Mesendoderm (in vitro differentiated cells): Measurements from ENCODE around the gene PPM1E. TPM values are rescaled to one million over a fixed set of nuclear protein-coding genes. Genes with fewer than 3 reads are reported as not detected.

Source experiments
- DNase-seq: peaks from one replicate; pipeline ENCODE4 v3.0.0; 2013
- H2AK5ac ChIP-seq: 2 replicates; pipeline ENCODE4 v1.6.1; 2013; ENCODE audit warnings: low read length, inconsistent platforms
- H2BK120ac ChIP-seq: 2 replicates; pipeline ENCODE4 v1.6.1; 2013; ENCODE audit warnings: low read depth, mild to moderate bottlenecking, low read length, moderate library complexity, mixed read lengths
- H2BK15ac ChIP-seq: replicated peaks from 2 replicates; pipeline ENCODE4 v1.6.1; 2013; ENCODE audit warnings: low read depth, mild to moderate bottlenecking, moderate library complexity
- H2BK5ac ChIP-seq: 2 replicates; pipeline ENCODE4 v1.6.1; 2013; ENCODE audit warnings: low read length, inconsistent platforms
- H3K18ac ChIP-seq: 2 replicates; pipeline ENCODE4 v1.6.1; 2013; ENCODE audit warnings: mild to moderate bottlenecking, low read length, mixed read lengths
- H3K23ac ChIP-seq: one replicate; pipeline ENCODE4 v1.6.1; 2013; ENCODE audit warnings: low read length
- H3K27ac ChIP-seq: 2 replicates; pipeline ENCODE4 v1.5.1; 2013; ENCODE audit warnings: low read depth, mild to moderate bottlenecking, inconsistent platforms, low read length, moderate library complexity
- H3K27me3 ChIP-seq: 2 replicates; pipeline ENCODE4 v1.6.1; 2013; ENCODE audit warnings: low read length, control low read depth, mild to moderate bottlenecking, inconsistent platforms; ENCODE audit not compliant: insufficient read depth, poor library complexity
- H3K36me3 ChIP-seq: 2 replicates; pipeline ENCODE4 v1.6.1; 2013; ENCODE audit warnings: low read length, inconsistent platforms; ENCODE audit not compliant: control insufficient read depth, insufficient read depth
- H3K4ac ChIP-seq: one replicate; pipeline ENCODE4 v1.6.1; 2013; ENCODE audit warnings: low read depth, mild to moderate bottlenecking, low read length, moderate library complexity
- H3K4me1 ChIP-seq: 2 replicates; pipeline ENCODE4 v1.6.1; 2013; ENCODE audit warnings: low read depth, low read length, inconsistent platforms; ENCODE audit not compliant: control insufficient read depth
- H3K4me2 ChIP-seq: 2 replicates; pipeline ENCODE4 v1.6.1; 2013; ENCODE audit warnings: low read length
- H3K4me3 ChIP-seq: 2 replicates; pipeline ENCODE4 v1.5.1; 2013; ENCODE audit warnings: mild to moderate bottlenecking, low read length
- H3K56ac ChIP-seq: one replicate; pipeline ENCODE4 v1.6.1; 2013; ENCODE audit warnings: low read length
- H3K79me1 ChIP-seq: 2 replicates; pipeline ENCODE4 v1.6.1; 2013; ENCODE audit warnings: low read length, inconsistent platforms
- H3K79me2 ChIP-seq: 2 replicates; pipeline ENCODE4 v1.6.1; 2013; ENCODE audit warnings: mild to moderate bottlenecking, low read length; ENCODE audit not compliant: control insufficient read depth, insufficient read depth
- H3K9ac ChIP-seq: 2 replicates; pipeline ENCODE4 v1.6.1; 2013; ENCODE audit warnings: low read length, inconsistent platforms
- H4K5ac ChIP-seq: one replicate; pipeline ENCODE4 v1.6.1; 2013; ENCODE audit warnings: low read length
- H4K8ac ChIP-seq: one replicate; pipeline ENCODE4 v1.6.1; 2013; ENCODE audit warnings: low read depth, mild to moderate bottlenecking, control low read depth, low read length, moderate library complexity
- WGBS: extraction: QIAGEN DNeasy Blood & Tissue Kit; methylation state at CpG from one replicate; pipeline ENCODE4 v1.1.7; 2013; ENCODE audit warnings: low lambda C conversion rate, missing lambda C conversion rate; ENCODE audit not compliant: insufficient coverage; ENCODE audit errors: extremely low coverage; 5-methylcytosine and 5-hydroxymethylcytosine counted together
- polyA plus RNA-seq, 2 experiments: library from polyadenylated mRNA; stranded (reverse); fragments of 200-250 nt; gene quantifications; one replicate each; pipeline ENCODE4 v1.2.3, GENCODE V29; 2013

The PPM1E gene
- polyA plus RNA-seq (2013, experiment 1 of 2) = 1.4 TPM
- 1.4 TPM for polyA plus RNA-seq (2013, experiment 2 of 2)

GRCh38 chr17:58755577-58756245 is at the start of gene PPM1E:
PPM1E (plus strand) TSS chr17:58755854.
- Histone ChIP-seq H3K36me3 (no peaks in the 10 kb centered on the region), H2BK15ac (no peak within 1 kb of the TSS), H3K56ac (peak within 1 kb of the TSS; percentile 82), H3K27ac (no peak within 1 kb of the TSS), H2BK5ac (no peak within 1 kb of the TSS), H2AK5ac (no peak within 1 kb of the TSS), H3K27me3 (peaks cover 6% of the 10 kb centered on the region), H3K4me2 (peak within 1 kb of the TSS; percentile 96), H3K23ac (peak within 1 kb of the TSS; percentile 89), H3K18ac (no peak within 1 kb of the TSS), H4K8ac (no peak within 1 kb of the TSS), H3K79me1 (no peaks in the 10 kb centered on the region), H3K9ac (peak within 1 kb of the TSS; percentile 71), H3K79me2 (no peaks in the 10 kb centered on the region), H3K4me1 (peaks cover 2% of the 10 kb centered on the region), H4K5ac (no peak within 1 kb of the TSS), H3K4ac (no peak within 1 kb of the TSS), H2BK120ac (no peak within 1 kb of the TSS), H3K4me3 (peak within 1 kb of the TSS; percentile 65)
- peak; percentile 93 for DNase-seq
- WGBS = no CpG with 5 or more reads among the region's 71 CpGs

DNA sequence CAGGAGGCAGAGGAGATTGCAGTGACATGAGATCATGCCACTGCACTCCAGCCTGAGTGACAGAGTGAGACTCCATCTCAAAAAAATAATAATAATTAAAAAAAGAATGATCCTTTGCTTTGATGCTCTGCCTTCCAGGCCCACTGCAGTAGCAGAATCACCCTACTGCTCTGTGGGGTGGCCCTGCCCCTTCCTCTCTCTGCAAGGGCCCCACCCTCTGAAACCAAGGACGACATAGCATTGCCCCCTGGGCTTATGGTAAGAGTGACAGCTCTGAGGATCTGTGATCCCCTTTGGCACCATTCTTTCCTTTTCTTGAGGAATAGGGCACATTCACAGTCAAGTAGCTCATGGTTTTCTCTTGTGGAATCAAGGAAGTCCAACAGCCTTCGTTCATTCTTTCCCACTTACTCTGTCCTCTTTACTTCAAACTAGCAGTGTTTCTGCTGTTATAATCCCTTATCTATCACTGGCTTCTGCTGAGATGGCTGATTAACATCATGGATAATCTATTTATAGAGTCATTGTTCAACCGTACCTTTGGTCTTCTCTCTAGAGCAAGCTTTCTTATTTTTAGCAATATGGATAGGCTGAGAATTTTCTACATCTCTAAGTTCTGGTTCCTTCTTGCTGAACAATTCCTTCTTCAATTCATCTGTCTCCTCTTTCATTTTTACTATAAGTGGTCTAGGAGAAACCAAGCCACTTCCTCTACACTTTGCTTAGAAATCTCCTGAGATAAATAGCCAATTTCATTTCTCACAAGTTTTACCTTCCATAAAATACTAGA is 49.1 kb upstream of the PPM1E start:
- WGBS = no CpG with 5 or more reads among the region's 3 CpGs
- Histone ChIP-seq H3K23ac (no peak overlapping the region), H3K18ac (no peak overlapping the region), H3K4ac (no peak overlapping the region), H3K4me1 (no peaks in the 10 kb centered on the region), H2BK15ac (no peak overlapping the region), H2BK120ac (no peak overlapping the region), H4K5ac (no peak overlapping the region), H3K27ac (no peak overlapping the region), H2BK5ac (no peak overlapping the region), H4K8ac (no peak overlapping the region), H3K4me2 (no peak overlapping the region), H3K79me1 (no peaks in the 10 kb centered on the region), H3K56ac (no peak overlapping the region), H3K4me3 (no peak overlapping the region), H3K27me3 (no peaks in the 10 kb centered on the region), H2AK5ac (no peak overlapping the region), H3K36me3 (no peaks in the 10 kb centered on the region), H3K9ac (no peak overlapping the region), H3K79me2 (no peaks in the 10 kb centered on the region)
- no peak for DNase-seq

DNA sequence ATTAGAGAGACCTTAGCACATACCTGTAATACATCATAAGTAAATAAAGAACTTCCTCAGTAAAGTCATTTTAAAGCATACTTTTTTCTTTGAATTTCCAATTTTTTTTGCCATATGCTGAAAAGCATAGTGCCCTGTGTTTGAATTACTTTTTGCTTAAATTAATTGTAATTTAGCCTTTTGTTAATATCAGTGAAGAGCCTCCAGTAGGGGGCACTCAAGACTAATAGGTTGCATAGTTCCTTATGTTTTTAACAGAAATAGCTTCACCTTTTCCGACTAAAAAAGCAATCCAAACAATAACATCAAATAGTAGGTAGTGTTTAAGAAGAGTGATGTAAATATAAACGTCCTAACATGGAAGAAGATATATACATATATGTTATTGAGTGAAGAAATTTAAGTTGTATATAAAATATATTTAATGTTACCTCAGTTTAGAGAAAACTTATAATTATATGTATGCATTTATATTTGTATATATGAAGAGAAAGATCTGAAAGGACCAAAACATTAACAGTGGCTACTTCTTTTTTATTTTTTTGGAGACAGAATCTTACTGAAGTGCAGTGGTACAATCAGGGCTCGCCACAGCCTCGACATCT is 44.6 kb upstream of the PPM1E start:
- Histone ChIP-seq H2BK120ac (no peak overlapping the region), H4K5ac (no peak overlapping the region), H3K79me1 (no peaks in the 10 kb centered on the region), H2BK15ac (no peak overlapping the region), H3K23ac (no peak overlapping the region), H3K4me1 (no peaks in the 10 kb centered on the region), H3K36me3 (no peaks in the 10 kb centered on the region), H3K4me2 (no peak overlapping the region), H3K79me2 (no peaks in the 10 kb centered on the region), H3K27ac (no peak overlapping the region), H3K18ac (no peak overlapping the region), H4K8ac (no peak overlapping the region), H3K4ac (no peak overlapping the region), H3K27me3 (no peaks in the 10 kb centered on the region), H3K4me3 (no peak overlapping the region), H3K56ac (no peak overlapping the region), H2BK5ac (no peak overlapping the region), H3K9ac (no peak overlapping the region), H2AK5ac (no peak overlapping the region)
- peak; percentile 48 for DNase-seq
- WGBS = 100% methylated on average over 1 of the region's 4 CpGs

GRCh38 chr17:58722274-58722673 is 33.4 kb upstream of the PPM1E start:
- no CpG with 5 or more reads among the region's 1 CpG for WGBS
- Histone ChIP-seq H2BK15ac (no peak overlapping the region), H3K9ac (no peak overlapping the region), H3K23ac (no peak overlapping the region), H4K8ac (no peak overlapping the region), H3K4me2 (no peak overlapping the region), H3K4me3 (no peak overlapping the region), H3K79me1 (no peaks in the 10 kb centered on the region), H2AK5ac (no peak overlapping the region), H3K27me3 (no peaks in the 10 kb centered on the region), H3K18ac (no peak overlapping the region), H2BK120ac (no peak overlapping the region), H2BK5ac (no peak overlapping the region), H4K5ac (no peak overlapping the region), H3K4me1 (no peaks in the 10 kb centered on the region), H3K27ac (no peak overlapping the region), H3K79me2 (no peaks in the 10 kb centered on the region), H3K4ac (no peak overlapping the region), H3K36me3 (no peaks in the 10 kb centered on the region), H3K56ac (no peak overlapping the region)
- no peak for DNase-seq

- no peak overlapping the region for H4K5ac ChIP-seq
- no peak overlapping the region for H3K4me2 ChIP-seq
- DNase-seq = no peak
- no peak overlapping the region for H4K8ac ChIP-seq
- no peaks in the 10 kb centered on the region for H3K36me3 ChIP-seq
- no peak overlapping the region for H3K18ac ChIP-seq
- no peak overlapping the region for H3K27ac ChIP-seq
- H3K27me3 ChIP-seq = no peaks in the 10 kb centered on the region
- no CpG with 5 or more reads among the region's 2 CpGs for WGBS
- no peak overlapping the region for H3K56ac ChIP-seq
- no peak overlapping the region for H3K4me3 ChIP-seq
- H2BK5ac ChIP-seq = no peak overlapping the region
- H2AK5ac ChIP-seq = no peak overlapping the region
- H3K4ac ChIP-seq = no peak overlapping the region
- H3K9ac ChIP-seq = no peak overlapping the region
- H2BK120ac ChIP-seq = no peak overlapping the region
- no peaks in the 10 kb centered on the region for H3K4me1 ChIP-seq
- no peaks in the 10 kb centered on the region for H3K79me1 ChIP-seq
- H3K79me2 ChIP-seq = no peaks in the 10 kb centered on the region
- H3K23ac ChIP-seq = no peak overlapping the region
- no peak overlapping the region for H2BK15ac ChIP-seq
These were observed 33.0 kb upstream of the PPM1E start for GRCh38 chr17:58722696-58723095.
